D721Med (cell line): ENCODE measurements around the gene ARHGAP45.

Source experiments
- DNase-seq: peaks from one replicate; pipeline ENCODE4 v3.0.0; 2011; ENCODE audit warnings: low spot score; ENCODE audit not compliant: insufficient read length
- FAIRE-seq: peaks from 2 replicates; lab custom pipeline; 2011; peaks lifted over from hg19 to GRCh38; lab: Jason Lieb, UNC
- TF ChIP-seq, protein P1 (sequence below): IDR thresholded peaks from 2 replicates; pipeline ENCODE4 v1.5.1; 2012; ENCODE audit warnings: mild to moderate bottlenecking, control low read depth; ENCODE audit not compliant: insufficient read depth; ENCODE audit errors: missing control alignments

The ARHGAP45 gene

GRCh38 chr19:1066748-1067340 is at the start of gene ARHGAP45:
Gene ARHGAP45, plus strand, starts transcription at chr19:1067167. Its CDS starts 239 bp downstream, at chr19:1067406.
- TF ChIP-seq, protein P1, sequence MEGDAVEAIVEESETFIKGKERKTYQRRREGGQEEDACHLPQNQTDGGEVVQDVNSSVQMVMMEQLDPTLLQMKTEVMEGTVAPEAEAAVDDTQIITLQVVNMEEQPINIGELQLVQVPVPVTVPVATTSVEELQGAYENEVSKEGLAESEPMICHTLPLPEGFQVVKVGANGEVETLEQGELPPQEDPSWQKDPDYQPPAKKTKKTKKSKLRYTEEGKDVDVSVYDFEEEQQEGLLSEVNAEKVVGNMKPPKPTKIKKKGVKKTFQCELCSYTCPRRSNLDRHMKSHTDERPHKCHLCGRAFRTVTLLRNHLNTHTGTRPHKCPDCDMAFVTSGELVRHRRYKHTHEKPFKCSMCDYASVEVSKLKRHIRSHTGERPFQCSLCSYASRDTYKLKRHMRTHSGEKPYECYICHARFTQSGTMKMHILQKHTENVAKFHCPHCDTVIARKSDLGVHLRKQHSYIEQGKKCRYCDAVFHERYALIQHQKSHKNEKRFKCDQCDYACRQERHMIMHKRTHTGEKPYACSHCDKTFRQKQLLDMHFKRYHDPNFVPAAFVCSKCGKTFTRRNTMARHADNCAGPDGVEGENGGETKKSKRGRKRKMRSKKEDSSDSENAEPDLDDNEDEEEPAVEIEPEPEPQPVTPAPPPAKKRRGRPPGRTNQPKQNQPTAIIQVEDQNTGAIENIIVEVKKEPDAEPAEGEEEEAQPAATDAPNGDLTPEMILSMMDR = no peak
- no peak for FAIRE-seq
- DNase-seq = no peak

GRCh38 chr19:1017906-1018305 is 49.1 kb upstream of the ARHGAP45 start:
- DNase-seq (no peak), FAIRE-seq (no peak)
- TF ChIP-seq, protein P1 = no peak

DNA sequence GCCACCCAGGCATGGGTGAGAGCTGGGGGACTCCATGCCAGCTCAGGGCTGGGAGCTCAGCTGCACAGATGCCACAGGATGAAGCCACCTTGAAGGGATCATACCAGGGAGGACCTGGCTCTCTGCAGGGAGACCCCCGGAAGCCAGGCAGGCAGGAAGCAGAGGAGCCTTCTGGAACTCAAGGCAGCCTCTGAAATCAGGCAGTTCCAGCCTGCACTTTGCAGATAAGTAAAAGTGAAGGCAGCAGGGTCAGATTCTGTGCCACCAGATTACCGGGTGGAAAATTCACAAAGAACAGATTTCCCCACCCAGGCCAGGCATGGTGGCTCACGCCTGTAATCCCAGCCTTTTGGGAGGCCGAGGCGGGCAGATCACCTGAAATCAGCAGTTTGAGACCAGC is 48.6 kb upstream of the ARHGAP45 start:
- FAIRE-seq (no peak), DNase-seq (no peak)
- TF ChIP-seq, protein P1 = no peak

GRCh38 chr19:1018932-1019615 is 47.9 kb upstream of the ARHGAP45 start:
- DNase-seq (no peak), FAIRE-seq (no peak)
- TF ChIP-seq, protein P1 = no peak

GRCh38 chr19:1019616-1019961 is 47.4 kb upstream of the ARHGAP45 start:
- FAIRE-seq (no peak), DNase-seq (no peak)
- TF ChIP-seq, protein P1 = no peak

- FAIRE-seq (no peak), DNase-seq (no peak)
- TF ChIP-seq, protein P1 = no peak
Observed at GRCh38 chr19:1019980-1020867, 46.7 kb upstream of the ARHGAP45 start.
